SK-N-MC (cell line): ENCODE measurements around the gene FIP1L1.

Source experiments
- EZH2 ChIP-seq: fragments of 200-600 bp; sonication (generic); IDR thresholded peaks from one replicate; pipeline ENCODE4 v1.6.1; 2017; ENCODE audit warnings: antibody characterized with exemption
- FOXP2 ChIP-seq: optimal IDR thresholded peaks from 2 replicates; pipeline ENCODE3; 2011; ENCODE audit warnings: mild to moderate bottlenecking, moderate library complexity; ENCODE audit not compliant: insufficient read depth; ENCODE audit errors: extremely low read length, control extremely low read depth
- POLR2AphosphoS5 ChIP-seq: IDR thresholded peaks from 2 replicates; pipeline ENCODE4 v1.6.1; 2012; ENCODE audit warnings: mild to moderate bottlenecking, low read depth, low read length, borderline replicate concordance

DNA sequence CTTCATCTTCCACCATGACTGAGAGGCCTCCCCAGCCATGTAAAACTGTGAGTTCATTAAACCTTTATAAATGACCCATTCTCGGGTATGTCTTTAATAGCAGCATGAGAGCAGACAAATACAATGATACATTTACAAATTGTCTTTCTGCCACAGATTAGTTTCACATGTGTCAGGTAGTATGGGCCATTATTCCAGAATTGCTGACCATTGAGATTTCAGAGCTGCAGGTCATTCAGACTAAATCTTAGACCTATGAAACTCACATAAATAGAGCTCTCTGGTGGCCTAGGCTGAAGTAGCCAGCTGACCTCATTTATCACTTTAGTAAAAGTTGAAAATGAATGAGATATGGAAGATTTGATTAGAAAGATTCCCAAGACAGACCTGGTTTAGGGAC lies 105.8 kb downstream of the FIP1L1 start:
- TF ChIP-seq EZH2 (no peak), POLR2AphosphoS5 (no peak), FOXP2 (no peak)
